Activated CD4-positive, alpha-beta T cell treated with anti-CD3 and anti-CD28 coated beads for 36 hours (primary cell): Measurements from ENCODE around the gene ADORA1. TPM values are rescaled to one million over a fixed set of nuclear protein-coding genes. Genes with fewer than 3 reads are reported as not detected.

Experiments used
- ATAC-seq: fragments of 200-7000 bp; cut with Tn5 transposase; one replicate; pipeline ENCODE4 v1.10.0; 2021; ENCODE audit warnings: mild to moderate bottlenecking, moderate library complexity
- CTCF ChIA-PET: fragments of 350-600 bp; sonication (Branson Sonifier 250); formaldehyde crosslinking; loops from one replicate; lab custom pipeline; 2021; ENCODE audit warnings: antibody characterized with exemption; lab: Charles Lee
- POLR2A ChIA-PET: fragments of 350-600 bp; sonication (Branson Sonifier 250); formaldehyde crosslinking; loops from one replicate; lab custom pipeline; 2021; ENCODE audit warnings: antibody characterized with exemption, inconsistent platforms; lab: Charles Lee
- DNase-seq: peaks from one replicate; pipeline ENCODE4 v3.0.0-alpha.2; 2020
- H3K27ac Mint-ChIP-seq: one replicate; pipeline ENCODE4 v1.8.0; 2021; ENCODE audit warnings: mixed read lengths
- H3K27me3 Mint-ChIP-seq: one replicate; pipeline ENCODE4 v1.8.0; 2021; ENCODE audit warnings: mixed read lengths
- H3K36me3 Mint-ChIP-seq: one replicate; pipeline ENCODE4 v1.8.0; 2021; ENCODE audit warnings: low read depth, mixed read lengths
- H3K4me1 Mint-ChIP-seq: one replicate; pipeline ENCODE4 v1.8.0; 2021; ENCODE audit warnings: mixed read lengths
- H3K4me3 Mint-ChIP-seq: one replicate; pipeline ENCODE4 v1.8.0; 2021; ENCODE audit warnings: mild to moderate bottlenecking, moderate library complexity, mixed read lengths
- H3K9me3 Mint-ChIP-seq: one replicate; pipeline ENCODE4 v1.8.0; 2021; ENCODE audit warnings: low read depth, mixed read lengths
- intact Hi-C, 2 experiments: fragments of 100-400 bp; cut with DNase I in 1 of 2; cut with micrococcal nuclease in 1 of 2; formaldehyde crosslinking; loops; one replicate each; pipeline versions ENCODE4 v1.14.2 to v1.15.1; 2022 to 2024; cut with DNase I, micrococcal nuclease
- total RNA-seq, 2 experiments: library from RNA; stranded (reverse); gene quantifications; one replicate each; pipeline ENCODE4 v1.2.3, GENCODE V29; 2021

The ADORA1 gene
- total RNA-seq, 2 experiments from 2014 or later: not detected

- no peak overlapping the region for H3K27ac Mint-ChIP-seq
- no peaks in the 10 kb centered on the region for H3K36me3 Mint-ChIP-seq
- ATAC-seq: no peak
- H3K4me3 Mint-ChIP-seq: no peak overlapping the region
- ChIA-PET POLR2A (no interaction called here), CTCF (interaction anchor here (0.6 to 2.9 kb wide), 2 partner anchors 16 to 54 kb away, joined by 3 to 22 read pairs; no protein-coding TSS in a partner anchor)
- no peak for DNase-seq
- intact Hi-C loops: no loop called here
- H3K27me3 Mint-ChIP-seq: peaks cover 10% of the 10 kb centered on the region
- H3K4me1 Mint-ChIP-seq: no peaks in the 10 kb centered on the region
- no peaks in the 10 kb centered on the region for H3K9me3 Mint-ChIP-seq
Observed at GRCh38 chr1:203199481-203199815, 71.9 kb downstream of the ADORA1 start.

- ChIA-PET CTCF (interaction anchor here (0.6 to 2.9 kb wide), 2 partner anchors 16 to 53 kb away, joined by 3 to 22 read pairs; no protein-coding TSS in a partner anchor), POLR2A (no interaction called here)
- Mint-ChIP-seq H3K27me3 (peaks cover 10% of the 10 kb centered on the region), H3K36me3 (no peaks in the 10 kb centered on the region), H3K27ac (no peak overlapping the region), H3K9me3 (no peaks in the 10 kb centered on the region), H3K4me1 (no peaks in the 10 kb centered on the region), H3K4me3 (no peak overlapping the region)
- intact Hi-C loops: no loop called here
- DNase-seq: no peak
- ATAC-seq: no peak
Observed at GRCh38 chr1:203199816-203200571, 72.5 kb downstream of the ADORA1 start.

- DNase-seq: no peak
- no peak for ATAC-seq
- H3K27ac Mint-ChIP-seq: no peak overlapping the region
- CTCF ChIA-PET: interaction anchor here (2.9 kb wide), 1 partner anchor 15 kb away, joined by 22 read pairs; no protein-coding TSS in a partner anchor
- intact Hi-C loops: no loop called here
- H3K9me3 Mint-ChIP-seq: no peaks in the 10 kb centered on the region
- POLR2A ChIA-PET: no interaction called here
- H3K27me3 Mint-ChIP-seq: peaks cover 10% of the 10 kb centered on the region
- no peak overlapping the region for H3K4me3 Mint-ChIP-seq
- no peaks in the 10 kb centered on the region for H3K4me1 Mint-ChIP-seq
- H3K36me3 Mint-ChIP-seq: no peaks in the 10 kb centered on the region
Observed at GRCh38 chr1:203200916-203201315, 73.4 kb downstream of the ADORA1 start.

- H3K27ac Mint-ChIP-seq: no peak overlapping the region
- no peak overlapping the region for H3K4me3 Mint-ChIP-seq
- no peaks in the 10 kb centered on the region for H3K36me3 Mint-ChIP-seq
- no peaks in the 10 kb centered on the region for H3K9me3 Mint-ChIP-seq
- H3K27me3 Mint-ChIP-seq: peaks cover 10% of the 10 kb centered on the region
- no peaks in the 10 kb centered on the region for H3K4me1 Mint-ChIP-seq
- CTCF ChIA-PET: interaction anchor here (1.4 to 2.9 kb wide), 2 partner anchors 14 to 286 kb away, joined by 4 to 22 read pairs; no protein-coding TSS in a partner anchor
- POLR2A ChIA-PET: no interaction called here
- no peak for DNase-seq
- ATAC-seq: no peak
- intact Hi-C loops: no loop called here
Observed at GRCh38 chr1:203201516-203202205, 74.1 kb downstream of the ADORA1 start.

DNA sequence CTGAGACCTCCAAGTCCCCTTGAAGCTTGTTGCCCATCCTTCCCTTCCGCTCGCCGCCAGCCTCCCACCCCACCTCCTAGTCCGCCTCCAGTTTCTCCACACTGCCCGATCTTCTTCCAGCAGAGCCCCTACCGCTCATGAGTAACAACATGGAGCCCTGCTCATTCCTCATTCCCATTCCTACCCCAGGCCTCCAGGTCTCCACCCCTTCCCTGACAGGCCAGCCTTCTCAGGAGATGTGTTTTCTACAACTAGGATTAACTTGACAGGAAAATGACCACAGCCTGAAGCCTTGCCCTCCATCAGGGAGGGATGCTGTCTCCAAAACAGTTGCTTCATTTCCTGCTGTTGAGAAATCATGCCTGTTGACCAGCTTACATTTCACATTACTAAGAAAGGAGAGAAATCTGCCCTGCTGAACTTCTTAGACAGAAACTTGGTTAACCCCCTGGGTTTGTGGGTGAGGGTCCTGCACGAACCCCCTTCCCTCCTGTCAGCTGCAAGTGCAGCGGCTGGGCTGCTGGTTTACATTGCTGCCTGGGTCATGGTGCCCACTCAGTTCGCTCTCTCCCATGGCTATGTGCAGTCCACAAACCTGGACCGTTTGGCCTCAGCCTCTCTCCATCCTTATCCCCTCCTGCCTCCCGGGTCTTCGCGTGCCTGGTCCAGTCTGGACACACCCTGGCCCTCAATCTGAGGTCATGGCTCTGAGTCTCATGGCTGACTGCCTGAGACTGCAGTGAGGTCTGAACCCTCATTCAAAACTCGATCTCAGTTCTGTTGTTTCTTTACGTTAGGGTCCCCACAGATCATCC is 75.1 kb downstream of the ADORA1 start:
- H3K4me1 Mint-ChIP-seq: no peaks in the 10 kb centered on the region
- H3K36me3 Mint-ChIP-seq: no peaks in the 10 kb centered on the region
- POLR2A ChIA-PET: no interaction called here
- ATAC-seq (no peak), DNase-seq (no peak)
- peaks cover 10% of the 10 kb centered on the region for H3K27me3 Mint-ChIP-seq
- H3K4me3 Mint-ChIP-seq: no peak overlapping the region
- H3K9me3 Mint-ChIP-seq: no peaks in the 10 kb centered on the region
- no peak overlapping the region for H3K27ac Mint-ChIP-seq
- intact Hi-C loops: no loop called here
- CTCF ChIA-PET: interaction anchor here (0.7 to 1.5 kb wide), 6 partner anchors 8 to 285 kb away, joined by 3 to 7 read pairs (median 4); no protein-coding TSS in a partner anchor

DNA sequence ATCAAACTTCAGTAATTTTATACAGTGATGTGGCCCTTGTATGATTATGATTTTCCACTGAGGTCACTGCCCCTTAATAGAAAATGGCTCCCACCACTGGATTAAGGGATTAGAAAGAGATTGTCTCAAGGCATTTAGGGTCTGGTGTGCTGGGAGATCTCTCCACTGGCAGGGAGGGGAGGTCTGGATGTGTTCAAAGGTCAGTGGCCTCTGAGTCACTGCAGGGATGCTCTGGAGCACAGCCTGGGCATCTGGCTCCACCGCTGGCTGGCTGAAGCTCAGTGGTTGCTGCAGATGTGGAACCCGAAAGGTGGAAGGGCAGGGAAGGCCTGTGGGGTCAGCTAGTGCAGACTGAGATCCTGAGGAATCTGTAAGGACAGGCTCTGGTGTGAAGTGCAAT is 77.2 kb downstream of the ADORA1 start:
- Mint-ChIP-seq H3K36me3 (no peaks in the 10 kb centered on the region), H3K27ac (no peak overlapping the region), H3K27me3 (peaks cover 10% of the 10 kb centered on the region), H3K9me3 (no peaks in the 10 kb centered on the region), H3K4me1 (no peaks in the 10 kb centered on the region), H3K4me3 (no peak overlapping the region)
- intact Hi-C loops: loop anchor here in 1 of 2 experiments (2.0 kb wide), 1 partner anchor 20 kb away; no protein-coding TSS in a partner anchor
- DNase-seq: no peak
- ATAC-seq: no peak
- ChIA-PET POLR2A (no interaction called here), CTCF (interaction anchor here (1.0 kb wide), 1 partner anchor 12 kb away, joined by 3 read pairs; no protein-coding TSS in a partner anchor)

DNA sequence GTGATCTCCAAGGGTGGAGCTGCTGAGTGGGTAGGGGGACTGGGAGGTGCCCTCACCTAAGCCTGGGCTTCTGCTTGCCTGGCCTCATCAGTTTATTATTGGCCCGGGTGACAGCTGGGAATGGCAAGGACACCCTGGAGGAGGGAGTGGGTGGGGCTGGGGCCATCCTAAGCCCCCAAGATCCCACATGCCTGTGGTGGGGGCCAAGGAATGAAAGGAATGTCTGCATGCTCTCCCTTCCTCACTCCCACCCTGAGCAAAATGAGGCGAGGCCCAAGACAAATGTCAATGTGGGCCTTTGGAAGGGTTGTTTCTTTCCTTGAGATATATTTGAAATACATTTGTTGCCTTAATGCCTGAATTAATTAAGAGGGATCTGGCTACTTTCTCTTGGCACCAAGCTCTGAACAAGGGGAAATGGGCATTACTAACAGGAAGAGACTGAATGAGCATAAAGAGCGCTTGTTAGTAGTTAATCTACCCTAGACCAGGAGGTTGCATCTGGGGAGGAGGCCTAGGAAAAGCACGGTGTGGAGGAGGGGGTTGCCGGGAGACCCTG is 78.7 kb downstream of the ADORA1 start:
- Mint-ChIP-seq H3K27ac (no peak overlapping the region), H3K36me3 (no peaks in the 10 kb centered on the region), H3K4me3 (no peak overlapping the region), H3K27me3 (peaks cover 3% of the 10 kb centered on the region), H3K9me3 (no peaks in the 10 kb centered on the region), H3K4me1 (no peaks in the 10 kb centered on the region)
- CTCF ChIA-PET: interaction anchor here (0.6 to 1.7 kb wide), 2 partner anchors 10 to 527 kb away, joined by 3 to 8 read pairs; no protein-coding TSS in a partner anchor
- DNase-seq: no peak
- ATAC-seq: no peak
- POLR2A ChIA-PET: no interaction called here
- intact Hi-C loops: no loop called here

DNA sequence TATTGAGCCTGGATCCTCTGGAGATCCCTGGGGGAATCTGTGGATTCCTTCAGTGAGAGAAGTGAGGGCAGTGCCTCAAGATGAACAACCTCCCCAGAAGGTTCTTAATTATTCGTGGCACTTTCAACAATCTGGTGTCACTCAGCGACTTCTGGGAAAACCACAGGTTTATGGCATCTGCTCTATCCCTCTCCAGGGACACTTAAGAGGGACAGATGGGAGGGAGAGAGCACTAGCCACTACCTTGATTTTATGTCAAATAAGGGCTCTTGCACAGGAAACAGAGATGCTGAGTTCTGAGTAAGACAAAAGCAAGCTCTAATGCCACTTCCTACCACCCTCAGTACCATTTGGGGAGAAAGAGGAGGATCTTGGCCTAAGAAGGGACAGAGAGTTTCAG is 80.2 kb downstream of the ADORA1 start:
- Mint-ChIP-seq H3K4me1 (no peaks in the 10 kb centered on the region), H3K4me3 (no peak overlapping the region), H3K9me3 (no peaks in the 10 kb centered on the region), H3K36me3 (no peaks in the 10 kb centered on the region), H3K27me3 (peaks cover 2% of the 10 kb centered on the region), H3K27ac (no peak overlapping the region)
- DNase-seq (no peak), ATAC-seq (no peak)
- CTCF ChIA-PET: interaction anchor here (1.0 kb wide), 1 partner anchor 36 kb away, joined by 4 read pairs; no protein-coding TSS in a partner anchor
- POLR2A ChIA-PET: no interaction called here
- intact Hi-C loops: no loop called here

- H3K36me3 Mint-ChIP-seq: no peaks in the 10 kb centered on the region
- POLR2A ChIA-PET: no interaction called here
Observed at GRCh38 chr1:203208181-203208580, 80.7 kb downstream of the ADORA1 start.

DNA sequence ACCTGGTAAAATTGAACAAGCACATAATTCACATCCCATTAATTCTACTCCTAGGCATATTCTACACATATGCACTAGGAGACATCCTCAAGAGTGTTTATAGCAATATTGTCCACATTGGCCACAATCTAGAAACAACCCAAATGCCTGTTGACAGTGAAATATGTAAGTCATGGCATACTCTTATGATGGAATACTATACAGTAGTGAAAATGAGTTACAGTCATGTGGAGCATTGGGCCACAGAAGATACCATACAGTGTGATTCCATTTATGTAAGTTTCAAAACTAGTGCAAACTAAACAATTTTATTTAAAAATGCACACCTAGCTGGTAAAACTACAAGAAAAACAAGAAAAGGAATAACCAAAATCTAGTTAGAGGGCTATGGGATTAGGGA is 82.8 kb downstream of the ADORA1 start:
- ATAC-seq (no peak), DNase-seq (no peak)
- H3K27me3 Mint-ChIP-seq: peaks cover 2% of the 10 kb centered on the region
- H3K4me3 Mint-ChIP-seq: no peak overlapping the region
- H3K4me1 Mint-ChIP-seq: no peaks in the 10 kb centered on the region
- no peaks in the 10 kb centered on the region for H3K36me3 Mint-ChIP-seq
- H3K9me3 Mint-ChIP-seq: no peaks in the 10 kb centered on the region
- CTCF ChIA-PET: interaction anchor here (0.6 to 0.8 kb wide), 2 partner anchors 57 to 491 kb away, joined by 3 read pairs; no protein-coding TSS in a partner anchor
- intact Hi-C loops: no loop called here
- no peak overlapping the region for H3K27ac Mint-ChIP-seq
- POLR2A ChIA-PET: no interaction called here

More at GRCh38 chr1:203208181-203208580, 80.7 kb downstream of the ADORA1 start:
- Mint-ChIP-seq H3K27me3 (peaks cover 2% of the 10 kb centered on the region), H3K9me3 (no peaks in the 10 kb centered on the region), H3K27ac (no peak overlapping the region), H3K4me3 (no peak overlapping the region), H3K4me1 (no peaks in the 10 kb centered on the region)
- CTCF ChIA-PET: interaction anchor here (0.6 to 1.0 kb wide), 2 partner anchors 36 to 168 kb away, joined by 3 to 4 read pairs; no protein-coding TSS in a partner anchor
- intact Hi-C loops: no loop called here
- ATAC-seq (no peak), DNase-seq (no peak)
